HL-60/S4 (cell line): ENCODE data around the gene NPAS3.

ENCODE experiments used
- in situ Hi-C: fragments of 300-500 bp; cut with MboI; formaldehyde crosslinking; loops from 2 replicates; pipeline ENCODE4 v1.14.3; 2022; ENCODE audit warnings: low sequenced_read_pairs

Gene NPAS3

DNA sequence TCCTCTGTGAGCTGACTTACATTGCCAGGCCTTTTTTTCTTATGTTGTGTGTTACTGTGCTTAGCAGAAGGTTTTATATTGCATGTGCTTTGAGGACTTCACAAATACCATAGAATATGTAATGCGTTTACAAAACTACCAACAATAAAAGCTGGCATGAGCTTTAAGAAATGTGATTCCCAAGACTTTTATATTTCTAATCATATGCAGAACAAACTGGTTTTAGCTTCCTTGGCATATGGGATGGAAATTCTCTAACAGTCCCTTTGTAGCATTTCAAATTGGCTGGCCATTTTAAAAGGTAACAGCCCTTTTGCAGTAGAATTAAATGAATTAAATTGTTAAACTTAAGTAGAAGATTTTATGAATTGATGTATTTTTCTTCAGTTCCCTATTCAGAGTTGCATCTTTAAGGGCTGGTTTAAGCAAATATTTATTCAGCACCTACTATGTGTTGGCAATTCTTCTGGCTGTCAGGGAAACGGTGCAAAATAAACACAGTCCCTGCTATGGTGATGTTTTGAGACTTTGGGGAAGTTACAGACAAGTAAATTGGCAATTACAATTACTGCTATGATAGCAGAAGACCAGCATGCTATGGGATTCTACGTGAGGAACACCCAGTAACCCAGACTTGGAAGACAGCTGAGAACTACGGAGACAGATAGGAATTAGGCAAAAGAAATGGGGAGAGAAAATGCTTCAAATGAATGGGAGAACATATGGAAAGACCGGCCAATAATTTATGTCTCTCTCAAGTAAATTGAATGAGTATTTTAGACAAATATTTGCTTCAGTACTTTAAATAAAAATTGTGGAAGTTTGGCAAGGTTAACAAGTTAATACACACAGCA lies 565.8 kb downstream of the NPAS3 start:
- in situ Hi-C loops = no loop called here

DNA sequence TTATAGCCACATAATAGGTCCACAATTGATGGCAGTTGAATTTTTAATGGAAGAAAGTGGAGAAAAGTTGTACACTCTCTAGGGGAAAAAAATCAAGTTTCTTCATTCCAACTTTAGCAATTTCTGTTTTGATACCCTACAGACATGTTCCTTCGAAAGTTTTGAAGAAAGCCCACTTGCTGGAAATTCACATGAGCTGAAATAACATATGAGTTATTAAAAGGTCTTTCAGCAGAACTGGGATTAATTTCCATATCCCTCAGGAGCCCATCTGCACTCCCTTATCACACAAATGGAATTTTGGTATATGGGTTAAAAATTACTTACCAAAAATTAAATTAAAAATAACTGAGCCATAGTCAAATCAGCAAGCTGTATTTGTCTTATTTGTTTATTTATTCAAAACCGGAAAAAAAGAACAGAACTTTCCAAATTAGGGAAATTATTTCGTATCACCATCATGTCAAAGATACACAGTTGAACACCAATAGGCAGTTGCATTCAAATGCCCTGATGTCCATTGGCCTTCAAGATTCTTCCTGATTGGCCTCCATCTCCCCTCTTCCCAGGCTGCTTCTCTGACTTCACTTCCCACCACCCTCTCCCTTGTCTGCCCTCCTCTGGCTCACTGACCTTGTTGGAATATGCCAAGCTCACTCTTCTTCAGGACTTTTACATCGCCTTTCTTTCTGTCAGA lies 566.7 kb downstream of the NPAS3 start:
- in situ Hi-C loops = no loop called here

DNA sequence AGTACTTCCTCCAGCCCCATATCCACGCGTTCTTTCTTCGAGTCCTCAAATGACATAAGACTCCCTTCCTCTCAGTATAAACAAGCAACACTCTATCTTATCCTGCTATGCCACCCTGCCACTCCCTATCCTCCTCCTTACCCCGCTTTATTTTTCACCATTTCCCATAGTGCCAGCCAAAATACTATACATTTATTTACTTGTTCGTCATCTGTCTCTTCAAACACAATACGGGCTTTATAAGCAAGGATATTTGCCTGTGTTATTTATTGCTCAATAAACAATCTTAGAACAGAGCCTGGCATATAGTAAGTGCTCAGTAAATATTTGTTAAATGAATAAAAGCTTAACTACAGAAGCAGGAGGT lies 567.3 kb downstream of the NPAS3 start:
- in situ Hi-C loops = no loop called here

DNA sequence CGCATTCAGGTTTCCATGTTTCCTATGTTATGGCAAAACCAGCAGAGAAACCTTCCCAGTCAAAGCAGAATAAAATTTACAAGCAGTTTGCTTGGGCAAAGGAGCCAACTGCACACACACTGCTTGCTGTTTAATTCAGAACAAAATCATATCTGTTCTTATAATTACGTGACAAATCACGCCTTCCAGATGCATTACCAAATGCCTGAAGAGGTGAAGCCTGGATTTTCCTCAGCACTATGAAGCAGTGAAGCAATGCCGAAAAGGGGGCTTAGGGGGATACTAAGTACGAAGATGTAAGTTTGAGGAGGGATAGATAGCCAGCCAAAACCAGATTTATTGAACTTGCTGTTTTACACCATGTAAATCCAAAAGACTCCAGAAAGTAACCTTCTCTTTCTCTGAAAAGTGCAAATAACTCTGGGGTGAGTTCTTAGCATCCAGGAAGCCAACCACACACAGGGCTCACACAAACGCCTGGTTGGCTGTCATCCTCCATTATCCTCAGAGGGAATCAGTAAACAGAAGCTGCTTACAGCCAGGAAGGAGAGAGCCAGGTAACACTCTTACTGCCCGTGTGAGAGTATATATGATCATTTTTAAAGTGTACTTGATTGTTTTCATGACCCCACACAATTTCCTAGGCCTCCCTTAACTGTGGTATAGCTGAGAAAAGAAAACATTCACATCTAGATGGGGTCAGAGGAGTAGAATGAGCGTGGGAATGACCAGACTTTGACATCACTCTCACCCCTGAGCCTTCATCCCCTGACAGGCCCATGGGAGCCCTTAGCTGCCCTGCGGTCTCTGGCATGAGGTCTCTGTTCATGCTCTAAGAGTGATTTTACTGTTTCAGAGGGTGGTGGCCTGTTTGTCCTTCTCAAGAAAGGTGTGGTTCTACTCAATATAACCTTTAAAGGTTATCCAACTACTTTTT lies 569.7 kb downstream of the NPAS3 start:
- in situ Hi-C loops = no loop called here

- in situ Hi-C loops = no loop called here
Measured at GRCh38 chr14:33509454-33509853, 570.8 kb downstream of the NPAS3 start.

- in situ Hi-C loops = no loop called here
Measured at GRCh38 chr14:33510063-33510481, 571.4 kb downstream of the NPAS3 start.

GRCh38 chr14:33510991-33511390 lies 572.3 kb downstream of the NPAS3 start:
- in situ Hi-C loops = no loop called here

DNA sequence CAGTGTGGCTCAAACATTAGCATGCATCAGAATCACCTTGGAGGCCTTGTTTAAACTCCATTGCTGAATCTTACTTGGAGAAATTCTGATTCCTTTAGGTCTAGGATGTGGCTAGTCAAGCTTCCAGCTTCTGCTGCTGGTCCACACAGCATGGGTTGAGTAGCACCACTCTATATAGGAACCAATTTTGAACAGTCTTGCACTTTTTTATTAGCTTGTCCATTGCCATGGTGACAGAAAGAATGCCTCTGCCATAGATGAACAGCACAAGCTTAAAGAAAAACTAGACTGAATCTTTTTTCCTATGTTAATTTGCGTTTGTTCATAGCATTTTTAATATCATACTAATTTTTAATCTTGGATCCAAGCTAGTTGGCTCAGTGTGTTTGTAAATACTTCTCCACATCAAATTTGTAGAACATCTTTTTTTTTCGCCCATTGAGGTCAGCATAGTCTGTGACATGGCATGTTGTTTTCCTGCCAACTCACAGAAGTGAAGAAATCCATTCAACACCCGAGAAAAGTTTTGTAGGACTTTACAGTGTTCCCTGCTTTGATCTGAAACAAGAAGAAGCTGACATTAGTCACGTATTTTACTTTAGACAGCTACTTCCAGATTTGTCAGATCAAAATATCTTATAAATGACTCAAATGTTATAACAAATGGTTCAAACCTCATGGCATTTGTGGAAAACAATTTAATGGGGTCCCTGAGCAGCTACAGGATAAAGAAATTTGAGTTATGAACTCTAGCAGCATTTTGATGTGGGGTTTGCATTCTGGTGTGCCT lies 573.4 kb downstream of the NPAS3 start:
- in situ Hi-C loops = no loop called here

DNA sequence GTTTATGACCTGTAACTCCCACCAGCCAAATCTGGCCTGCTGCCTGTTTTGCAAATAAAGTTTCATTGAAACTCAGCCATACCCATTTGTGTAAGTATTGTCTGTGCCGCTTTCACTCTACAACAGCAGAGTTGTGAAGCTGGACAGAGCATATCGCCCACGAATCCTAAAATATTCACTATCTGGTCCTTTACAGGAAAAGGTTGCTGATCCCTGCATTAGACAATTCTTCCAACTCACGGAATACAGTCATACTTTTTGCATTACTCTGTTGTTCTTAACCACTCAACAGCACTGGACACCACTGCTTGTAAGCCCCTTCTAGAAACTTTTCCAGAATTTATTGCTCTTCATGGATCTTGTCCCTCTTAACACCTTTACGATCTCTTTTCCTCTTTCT lies 576.8 kb downstream of the NPAS3 start:
- in situ Hi-C loops = no loop called here

DNA sequence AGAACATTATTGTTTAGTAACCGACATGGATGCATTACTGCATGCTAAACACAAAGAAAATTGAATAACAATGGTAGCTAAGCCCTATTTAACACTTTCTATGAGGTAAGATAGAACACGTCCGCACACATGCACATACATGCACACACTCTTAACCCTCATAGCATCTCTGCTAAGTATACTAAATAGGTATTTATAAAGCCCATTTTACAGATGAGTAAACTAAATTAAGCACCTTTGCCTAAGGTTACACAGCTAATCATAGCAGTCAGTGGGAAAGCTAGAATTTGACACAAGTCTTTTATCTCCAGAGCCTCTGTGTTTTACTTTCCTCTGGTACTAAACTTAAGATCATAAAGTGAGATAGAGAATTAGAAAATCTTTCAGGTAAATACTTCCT lies 577.2 kb downstream of the NPAS3 start:
- in situ Hi-C loops = no loop called here

GRCh38 chr14:33516898-33517436 lies 578.3 kb downstream of the NPAS3 start:
- in situ Hi-C loops = no loop called here

GRCh38 chr14:33521192-33521591 lies 582.5 kb downstream of the NPAS3 start:
- in situ Hi-C loops = no loop called here

- in situ Hi-C loops = no loop called here
Measured at GRCh38 chr14:33524244-33524643, 585.6 kb downstream of the NPAS3 start.

DNA sequence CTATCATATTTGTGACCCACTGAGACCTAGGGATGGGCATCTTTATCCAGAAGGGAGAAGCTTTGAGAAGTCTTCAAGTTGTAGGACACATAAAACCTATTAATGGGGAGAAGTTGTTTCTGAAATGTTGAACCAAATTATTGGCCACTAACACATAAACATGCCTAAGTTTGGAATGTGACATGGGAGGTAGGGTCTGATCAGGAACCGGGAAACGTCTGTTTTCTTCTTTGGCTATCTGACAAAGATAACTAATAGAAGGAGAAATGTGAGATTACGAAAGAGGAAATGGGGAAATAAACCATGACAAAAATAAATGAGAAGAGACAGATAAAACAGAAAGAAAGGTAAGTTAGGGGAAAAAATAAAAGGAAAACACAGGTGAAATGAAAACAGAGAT lies 586.9 kb downstream of the NPAS3 start:
- in situ Hi-C loops = no loop called here

DNA sequence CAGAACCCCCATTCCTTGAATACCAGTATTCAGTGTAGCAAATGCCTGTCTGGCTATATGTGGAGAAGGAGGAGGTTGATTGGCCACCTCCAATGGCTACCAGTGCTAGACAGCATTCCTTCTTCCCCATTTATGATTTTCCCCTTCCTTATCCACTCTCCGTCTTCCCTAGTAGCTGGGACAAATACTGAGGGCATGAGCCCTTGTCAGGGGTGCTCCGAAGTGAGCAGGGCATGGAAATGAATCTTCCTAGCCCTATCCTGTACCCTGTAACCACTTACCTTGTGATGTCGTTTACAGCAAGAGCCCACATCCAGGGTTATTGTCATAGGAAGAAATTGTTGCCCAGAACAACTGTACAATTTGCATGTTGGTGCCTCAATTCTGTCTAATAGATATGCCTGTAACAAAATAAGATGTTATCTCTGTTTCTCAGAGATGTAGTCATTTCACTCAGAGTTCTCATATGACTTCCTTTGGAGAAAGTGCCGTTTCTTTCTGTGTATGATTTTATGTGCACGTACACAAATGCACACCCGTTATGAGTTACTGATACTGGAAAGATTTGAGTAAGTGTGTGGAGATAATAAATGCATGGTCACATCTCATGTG lies 588.5 kb downstream of the NPAS3 start:
- in situ Hi-C loops = no loop called here

DNA sequence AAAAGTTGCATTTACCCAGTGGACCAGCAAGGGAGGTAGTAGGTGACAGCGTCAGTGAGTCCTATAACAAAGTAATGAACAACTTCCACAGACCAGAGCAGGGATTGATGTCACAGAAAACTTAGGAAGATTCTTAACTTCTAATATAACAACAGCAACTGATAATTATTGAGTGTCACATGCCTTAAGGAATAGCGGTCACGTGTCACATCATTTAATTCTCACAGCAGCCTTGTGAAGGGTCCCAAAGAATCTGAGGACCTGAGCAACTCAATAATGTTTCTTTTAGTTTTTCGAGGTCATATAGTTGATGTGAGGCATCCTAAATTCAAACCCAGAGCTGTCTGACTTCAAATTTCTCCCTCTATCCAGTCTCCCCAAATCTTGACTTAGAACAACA lies 590.0 kb downstream of the NPAS3 start:
- in situ Hi-C loops = no loop called here

DNA sequence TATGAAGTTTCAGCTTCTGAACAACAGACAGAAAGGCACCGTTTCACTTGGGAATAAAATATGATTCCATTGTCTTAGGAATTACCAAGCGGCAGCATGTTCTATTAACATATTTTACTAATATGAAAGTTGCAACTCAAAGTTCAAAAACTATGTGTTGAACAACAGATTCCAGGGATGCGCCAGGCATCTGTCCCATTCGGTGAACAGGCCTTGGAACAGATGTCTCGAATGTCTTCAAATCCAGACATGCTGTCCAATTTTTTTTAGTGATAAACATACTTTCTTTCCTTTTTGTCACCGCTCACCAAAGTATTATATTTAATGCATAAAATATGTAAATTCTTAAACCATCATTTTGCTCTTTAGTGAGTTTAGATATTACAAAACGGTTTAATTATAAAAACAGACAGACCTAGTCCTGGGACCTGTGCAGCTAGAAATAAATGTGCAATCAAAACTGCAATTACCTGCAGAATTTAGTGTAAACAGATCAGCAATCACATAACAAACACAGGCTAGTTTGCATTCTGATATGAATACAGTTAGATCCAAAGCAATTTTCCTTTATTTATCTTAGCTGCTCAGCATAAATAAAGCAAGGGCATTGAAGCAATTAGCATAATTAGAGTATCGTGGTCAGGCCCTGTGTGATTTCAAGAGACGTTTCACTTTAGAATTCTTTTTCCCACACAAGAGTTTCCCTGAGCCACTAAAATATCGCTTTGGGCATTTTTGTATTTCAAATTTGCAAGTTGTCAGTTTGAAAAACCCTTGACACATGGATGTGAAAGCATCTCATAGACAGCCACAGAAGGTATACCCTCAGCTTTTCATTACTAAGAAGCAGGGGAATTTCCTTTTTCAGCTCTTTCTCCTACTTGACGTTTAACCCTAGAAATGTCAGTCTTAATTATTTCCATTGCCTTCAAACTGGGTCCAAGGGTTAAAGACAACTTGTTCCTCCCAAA lies 591.4 kb downstream of the NPAS3 start:
- in situ Hi-C loops = no loop called here

GRCh38 chr14:33532553-33532952 lies 593.9 kb downstream of the NPAS3 start:
- in situ Hi-C loops = no loop called here

DNA sequence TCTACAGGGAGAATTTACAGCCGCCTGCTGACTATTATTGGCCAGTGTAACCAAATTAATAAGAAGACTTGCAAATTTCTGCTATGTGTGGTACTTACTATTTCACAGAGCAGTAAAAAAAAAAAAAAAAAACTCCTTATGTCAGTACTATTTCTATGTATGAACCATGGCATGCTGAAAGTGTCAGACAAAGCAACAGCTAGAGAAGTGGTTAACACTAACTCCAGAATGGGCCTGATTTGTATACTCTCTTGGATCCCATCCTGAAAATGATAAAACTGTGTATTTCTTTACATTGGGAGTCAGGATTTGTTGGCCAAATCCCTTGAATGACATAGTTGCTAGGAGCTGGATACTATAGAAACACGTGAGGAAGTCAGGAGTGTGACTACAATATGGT lies 595.4 kb downstream of the NPAS3 start:
- in situ Hi-C loops = no loop called here
